CD14-positive monocyte (primary cell): Measurements from ENCODE around the gene ANTXR2. TPM values are rescaled to one million over a fixed set of nuclear protein-coding genes. Genes with fewer than 3 reads are reported as not detected.
A peak's percentile ranks its signal among the peaks of the same experiment; 100 is the strongest.

ENCODE experiments used
- DNase-seq, 3 donors: peaks; one replicate each; pipeline ENCODE4 v3.0.0-alpha.2; 2011 to 2022
- H2AFZ ChIP-seq: 2 replicates; pipeline ENCODE4 v1.6.0; 2012; ENCODE audit warnings: mild to moderate bottlenecking, low read depth, low read length, inconsistent platforms; ENCODE audit not compliant: insufficient read depth, poor library complexity, severe bottlenecking
- H3K27ac ChIP-seq, 2 donors: 1 replicate in 1 of 2; 2 replicates in 1 of 2; pipeline ENCODE4 v1.5.1; 2012 to 2013; ENCODE audit warnings: low read length in 2 of 2, control low read depth in 1 of 2, inconsistent platforms in 1 of 2, low read depth in 1 of 2, mild to moderate bottlenecking in 1 of 2
- H3K27me3 ChIP-seq, 2 donors: one replicate each; pipeline versions ENCODE4 v1.6.0 to v1.6.1; 2011 to 2013; ENCODE audit warnings: low read length in 2 of 2; ENCODE audit not compliant: control insufficient read depth in 2 of 2, insufficient read depth in 2 of 2
- H3K36me3 ChIP-seq, 2 donors: replicated peaks in 1 of 2; 1 replicate in 1 of 2; 2 replicates in 1 of 2; pipeline versions ENCODE4 v1.5.1 to v1.6.1; 2012 to 2013; ENCODE audit warnings: low read length in 2 of 2, control low read depth in 1 of 2, inconsistent platforms in 1 of 2, mild to moderate bottlenecking in 1 of 2; ENCODE audit not compliant: insufficient read depth in 2 of 2, control insufficient read depth in 1 of 2
- H3K4me1 ChIP-seq, 2 donors: 1 replicate in 1 of 2; 2 replicates in 1 of 2; pipeline versions ENCODE4 v1.5.1 to v1.6.1; 2012 to 2013; ENCODE audit warnings: low read length in 2 of 2, control low read depth in 1 of 2, inconsistent platforms in 1 of 2, mild to moderate bottlenecking in 1 of 2, moderate library complexity in 1 of 2; ENCODE audit not compliant: insufficient read depth in 2 of 2, control insufficient read depth in 1 of 2
- H3K4me2 ChIP-seq: replicated peaks from 2 replicates; pipeline ENCODE3; 2012; ENCODE audit warnings: low read length, moderate library complexity, mild to moderate bottlenecking; ENCODE audit not compliant: poor library complexity, severe bottlenecking; ENCODE audit errors: extremely low read depth
- H3K4me3 ChIP-seq, 3 experiments: fragments of 200-600 bp in 1 of 3; sonication (generic) in 1 of 3; replicated peaks in 1 of 3; 1 replicate in 2 of 3; 2 replicates in 1 of 3; pipeline ENCODE4 v1.5.1; 2011 to 2013; ENCODE audit warnings: low read length in 3 of 3, mild to moderate bottlenecking in 3 of 3, control low read depth in 2 of 3, low read depth in 2 of 3, inconsistent platforms in 1 of 3, moderate library complexity in 1 of 3
- H3K79me2 ChIP-seq: 2 replicates; pipeline ENCODE4 v1.6.0; 2012; ENCODE audit warnings: mild to moderate bottlenecking, control low read depth, inconsistent platforms, low read length, moderate library complexity; ENCODE audit not compliant: insufficient read depth
- H3K9ac ChIP-seq: 2 replicates; pipeline ENCODE4 v1.6.0; 2017; ENCODE audit warnings: low read length, mild to moderate bottlenecking; ENCODE audit not compliant: insufficient read depth, poor library complexity, severe bottlenecking
- H3K9me3 ChIP-seq, 2 donors: replicated peaks in 1 of 2; 1 replicate in 1 of 2; 2 replicates in 1 of 2; pipeline versions ENCODE4 v1.5.1 to v1.6.1; 2012 to 2013; ENCODE audit warnings: low read length in 2 of 2, control low read depth in 1 of 2; ENCODE audit not compliant: control insufficient read depth in 1 of 2, insufficient read depth in 1 of 2
- H4K20me1 ChIP-seq: 2 replicates; pipeline ENCODE4 v1.6.0; 2012; ENCODE audit warnings: mild to moderate bottlenecking, low read length, control low read depth, moderate library complexity; ENCODE audit not compliant: insufficient read depth
- H3K27ac Mint-ChIP-seq, 7 donors: one replicate each; pipeline ENCODE4 v1.8.0; 2020; ENCODE audit warnings: mild to moderate bottlenecking in 7 of 7, mixed read lengths in 7 of 7, moderate library complexity in 6 of 7, inconsistent platforms in 2 of 7
- H3K27me3 Mint-ChIP-seq, 3 donors: one replicate each; pipeline ENCODE4 v1.8.0; 2021 to 2022; ENCODE audit warnings: low read depth in 3 of 3, mild to moderate bottlenecking in 3 of 3, mixed read lengths in 3 of 3, moderate library complexity in 3 of 3, inconsistent platforms in 1 of 3
- H3K36me3 Mint-ChIP-seq, 2 donors: one replicate each; pipeline ENCODE4 v1.8.0; 2020; ENCODE audit warnings: mixed read lengths in 2 of 2, inconsistent platforms in 1 of 2, mild to moderate bottlenecking in 1 of 2
- H3K4me1 Mint-ChIP-seq: one replicate; pipeline ENCODE4 v1.8.0; 2020; ENCODE audit warnings: mild to moderate bottlenecking, mixed read lengths
- H3K4me3 Mint-ChIP-seq, 2 donors: one replicate each; pipeline ENCODE4 v1.8.0; 2020; ENCODE audit warnings: mild to moderate bottlenecking in 2 of 2, mixed read lengths in 2 of 2, moderate library complexity in 1 of 2
- H3K9me3 Mint-ChIP-seq, 7 donors: one replicate each; pipeline ENCODE4 v1.8.0; 2020 to 2022; ENCODE audit warnings: mixed read lengths in 7 of 7, mild to moderate bottlenecking in 6 of 7, moderate library complexity in 6 of 7, inconsistent platforms in 2 of 7
- WGBS: methylation state at CpG from one replicate; pipeline ENCODE4 v1.1.5; 2013; ENCODE audit warnings: missing lambda C conversion rate; ENCODE audit not compliant: insufficient coverage; 5-methylcytosine and 5-hydroxymethylcytosine counted together
- intact Hi-C, 2 donors: fragments of 100-400 bp; cut with micrococcal nuclease; formaldehyde crosslinking; loops; one replicate each; pipeline versions ENCODE4 v1.15.0 to v1.15.1; 2023
- polyA plus RNA-seq, 3 donors: library from polyadenylated mRNA; depleted of rRNA in 1 of 3; unstranded in 2 of 3; stranded (reverse) in 1 of 3; fragments of 300-500 nt in 2 of 3; fragments of >200 nt in 1 of 3; fragmentation: Illumina TruSeq in 2 of 3; gene quantifications; 1 replicate in 2 of 3; 2 replicates in 1 of 3; pipeline ENCODE4 v1.2.3, GENCODE V29; 2012 to 2021
- TF ChIP-seq, protein P1 (sequence below): fragments of 200-600 bp; IDR thresholded peaks from one replicate; pipeline ENCODE4 v1.8.0; 2022; ENCODE audit warnings: antibody characterized with exemption, mild to moderate bottlenecking

Gene ANTXR2
- polyA plus RNA-seq, 3 donors: 15.4 to 69.6 (median 59.2) TPM

- Histone ChIP-seq H3K4me3 (no peak overlapping the region), H3K36me3 (peaks cover 42 to 78% of the 10 kb centered on the region in 2 donors), H3K79me2 (peaks cover 31% of the 10 kb centered on the region), H4K20me1 (peaks cover 29% of the 10 kb centered on the region), H3K27ac (no peak overlapping the region), H3K4me1 (no peaks in the 10 kb centered on the region), H3K9ac (no peak overlapping the region), H3K4me2 (no peak overlapping the region), H3K27me3 (no peaks in the 10 kb centered on the region), H2AFZ (no peak overlapping the region), H3K9me3 (no peaks in the 10 kb centered on the region)
- intact Hi-C loops: no loop called here
- Mint-ChIP-seq H3K4me1 (peaks cover 4% of the 10 kb centered on the region), H3K4me3 (no peak overlapping the region), H3K9me3 (no peaks in the 10 kb centered on the region), H3K36me3 (peaks cover 60 to 69% of the 10 kb centered on the region in 2 donors), H3K27ac (no peak overlapping the region), H3K27me3 (peaks cover 0 to 2% (median 0%) of the 10 kb centered on the region in 3 donors)
- TF ChIP-seq, protein P1, sequence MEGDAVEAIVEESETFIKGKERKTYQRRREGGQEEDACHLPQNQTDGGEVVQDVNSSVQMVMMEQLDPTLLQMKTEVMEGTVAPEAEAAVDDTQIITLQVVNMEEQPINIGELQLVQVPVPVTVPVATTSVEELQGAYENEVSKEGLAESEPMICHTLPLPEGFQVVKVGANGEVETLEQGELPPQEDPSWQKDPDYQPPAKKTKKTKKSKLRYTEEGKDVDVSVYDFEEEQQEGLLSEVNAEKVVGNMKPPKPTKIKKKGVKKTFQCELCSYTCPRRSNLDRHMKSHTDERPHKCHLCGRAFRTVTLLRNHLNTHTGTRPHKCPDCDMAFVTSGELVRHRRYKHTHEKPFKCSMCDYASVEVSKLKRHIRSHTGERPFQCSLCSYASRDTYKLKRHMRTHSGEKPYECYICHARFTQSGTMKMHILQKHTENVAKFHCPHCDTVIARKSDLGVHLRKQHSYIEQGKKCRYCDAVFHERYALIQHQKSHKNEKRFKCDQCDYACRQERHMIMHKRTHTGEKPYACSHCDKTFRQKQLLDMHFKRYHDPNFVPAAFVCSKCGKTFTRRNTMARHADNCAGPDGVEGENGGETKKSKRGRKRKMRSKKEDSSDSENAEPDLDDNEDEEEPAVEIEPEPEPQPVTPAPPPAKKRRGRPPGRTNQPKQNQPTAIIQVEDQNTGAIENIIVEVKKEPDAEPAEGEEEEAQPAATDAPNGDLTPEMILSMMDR: no peak
- no peak for DNase-seq
- WGBS: no CpG with 5 or more reads among the region's 2 CpGs
These were observed 30.2 kb downstream of the ANTXR2 start for GRCh38 chr4:80042821-80043220.

GRCh38 chr4:80037864-80038263, 35.2 kb downstream of the ANTXR2 start:
- Histone ChIP-seq H3K27ac (peak overlapping the region in 1 of 2 donors; percentile 65), H3K79me2 (peaks cover 26% of the 10 kb centered on the region), H3K4me2 (no peak overlapping the region), H2AFZ (no peak overlapping the region), H3K9me3 (no peaks in the 10 kb centered on the region), H3K4me3 (no peak overlapping the region), H3K4me1 (peaks cover 4 to 12% of the 10 kb centered on the region in 2 donors), H4K20me1 (peaks cover 34% of the 10 kb centered on the region), H3K36me3 (peaks cover 36 to 66% of the 10 kb centered on the region in 2 donors), H3K27me3 (no peaks in the 10 kb centered on the region), H3K9ac (no peak overlapping the region)
- Mint-ChIP-seq H3K36me3 (peaks cover 46 to 58% of the 10 kb centered on the region in 2 donors), H3K4me1 (peaks cover 15% of the 10 kb centered on the region), H3K27ac (peak overlapping the region in 1 of 7 donors; percentile 56), H3K27me3 (no peaks in the 10 kb centered on the region), H3K9me3 (no peaks in the 10 kb centered on the region), H3K4me3 (no peak overlapping the region)
- intact Hi-C loops: no loop called here
- WGBS: no CpG with 5 or more reads among the region's 1 CpG
- TF ChIP-seq, protein P1: no peak
- no peak for DNase-seq
